Measurements from ENCODE around the gene BCKDHA.
"Not testable (repeated sequence)": the region's sequence is repeated elsewhere in the genome, so short reads cannot be mapped to it uniquely, and the experiment has no call there.

Gene BCKDHA

DNA sequence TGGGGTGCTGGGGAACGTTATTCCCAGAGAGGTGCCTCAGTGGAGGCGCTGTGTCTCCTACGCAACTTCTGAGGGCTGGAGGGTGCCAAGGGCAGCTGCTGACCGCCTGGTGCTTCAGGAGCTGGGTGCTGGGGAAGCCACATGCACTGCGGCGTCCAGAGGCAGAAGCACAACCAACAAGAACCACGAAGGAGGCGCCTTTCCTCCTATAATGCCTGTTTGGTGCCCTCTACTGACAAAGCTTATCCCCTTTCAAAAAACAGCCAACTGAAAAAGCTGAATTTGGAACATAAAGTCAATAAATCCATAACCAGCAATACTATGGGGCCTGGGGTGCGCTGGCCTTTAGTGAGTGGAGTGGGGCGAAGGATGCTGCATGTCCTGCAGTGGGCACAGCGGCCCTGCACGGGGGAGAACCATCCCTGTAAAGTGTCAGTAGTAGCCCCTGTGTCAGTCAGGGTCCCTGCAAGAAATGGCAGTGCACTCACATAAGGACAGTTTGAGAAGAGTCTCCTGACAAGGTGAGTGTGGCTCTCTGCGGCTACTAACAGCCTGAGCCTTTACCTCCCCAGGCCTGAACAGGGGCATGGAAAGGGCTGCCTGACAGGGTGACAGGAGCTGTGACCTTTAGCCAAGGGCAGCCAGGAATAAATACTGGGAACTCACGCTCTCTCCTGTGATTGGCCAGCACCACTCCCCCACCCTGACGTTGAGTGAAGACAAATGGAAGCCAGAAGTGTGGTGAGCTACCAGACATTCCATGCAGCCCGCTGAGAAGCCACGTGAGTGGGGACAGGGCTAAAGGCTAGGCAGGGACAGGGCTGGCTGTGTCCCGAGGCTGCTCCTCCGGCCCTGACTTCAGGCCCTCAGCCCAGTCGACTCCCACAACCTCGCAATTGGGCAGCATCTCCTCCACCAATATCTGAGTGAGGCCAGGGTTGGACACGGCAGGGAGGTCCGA lies 34.1 kb downstream of the BCKDHA start:
- no peak for DNase-seq (ENCODE audit: extremely low spot score)
- no peak for TF ChIP-seq SP1 (IDR thresholded peaks at IDR 0.05)
- no peak for TF ChIP-seq HDGF (IDR thresholded peaks at IDR 0.05; ENCODE audit: borderline replicate concordance)
- TF ChIP-seq FOXM1 (IDR thresholded peaks at IDR 0.05; ENCODE audit: borderline replicate concordance), result no peak
- TF ChIP-seq BHLHE40 (IDR thresholded peaks at IDR 0.05; ENCODE audit: borderline replicate concordance), result no peak
- no peak for TF ChIP-seq ELF4 (IDR thresholded peaks at IDR 0.05)
- no peak for TF ChIP-seq ARNT (IDR thresholded peaks at IDR 0.05)
- TF ChIP-seq, protein P1, sequence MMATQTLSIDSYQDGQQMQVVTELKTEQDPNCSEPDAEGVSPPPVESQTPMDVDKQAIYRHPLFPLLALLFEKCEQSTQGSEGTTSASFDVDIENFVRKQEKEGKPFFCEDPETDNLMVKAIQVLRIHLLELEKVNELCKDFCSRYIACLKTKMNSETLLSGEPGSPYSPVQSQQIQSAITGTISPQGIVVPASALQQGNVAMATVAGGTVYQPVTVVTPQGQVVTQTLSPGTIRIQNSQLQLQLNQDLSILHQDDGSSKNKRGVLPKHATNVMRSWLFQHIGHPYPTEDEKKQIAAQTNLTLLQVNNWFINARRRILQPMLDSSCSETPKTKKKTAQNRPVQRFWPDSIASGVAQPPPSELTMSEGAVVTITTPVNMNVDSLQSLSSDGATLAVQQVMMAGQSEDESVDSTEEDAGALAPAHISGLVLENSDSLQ (IDR thresholded peaks at IDR 0.05), result no peak
- no peak for TF ChIP-seq SUZ12 (IDR thresholded peaks at IDR 0.05)
- TF ChIP-seq NFRKB (IDR thresholded peaks at IDR 0.05), result no peak
- no peak for TF ChIP-seq LEF1 (IDR thresholded peaks at IDR 0.05; ENCODE audit: borderline replicate concordance)
- no peak for TF ChIP-seq TARDBP (IDR thresholded peaks at IDR 0.05)
- TF ChIP-seq FOXA1 (IDR thresholded peaks at IDR 0.05), result no peak
- TF ChIP-seq CTBP1 (IDR thresholded peaks at IDR 0.05; ENCODE audit: borderline replicate concordance), result no peak
- TF ChIP-seq ZNF384 (IDR thresholded peaks at IDR 0.05), result no peak
- TF ChIP-seq FOXK2 (IDR thresholded peaks at IDR 0.05), result no peak
- no peak for TF ChIP-seq L3MBTL2 (conservative IDR thresholded peaks at IDR 0.05)
- CTCF ChIA-PET, result interaction anchor here (0.6 to 0.8 kb wide), 2 partner anchors 16 to 24 kb away, joined by 3 to 4 read pairs; no protein-coding TSS in a partner anchor
- POLR2A ChIA-PET, result interaction anchor here (1.0 to 1.3 kb wide), 2 partner anchors 8 kb away, joined by 3 to 4 read pairs; partner anchors contain the start of gene DMAC2

DNA sequence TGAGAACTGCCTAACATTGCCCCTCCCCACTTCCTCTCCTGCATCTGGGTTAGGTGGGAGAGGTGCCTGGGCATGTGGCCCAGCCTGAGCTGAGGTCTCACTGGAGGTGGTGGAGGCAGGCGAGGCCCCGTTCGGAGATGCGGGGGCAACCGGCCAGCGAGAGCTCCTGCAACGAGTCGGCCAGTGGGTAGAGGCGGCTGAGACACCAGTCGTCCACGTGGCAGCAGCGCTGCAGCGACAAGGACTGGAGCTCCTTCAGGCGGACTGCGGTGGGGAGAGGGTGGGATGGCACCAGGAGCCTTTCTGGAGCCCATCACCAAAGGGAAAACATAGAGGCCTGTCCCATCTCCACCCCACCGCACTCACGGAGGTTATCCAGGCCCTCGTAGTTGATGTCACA lies 35.6 kb downstream of the BCKDHA start:
- ChIA-PET CTCF (no interaction called here), POLR2A (no interaction called here)
- TF ChIP-seq ELF4 (IDR thresholded peaks at IDR 0.05) (no peak), TARDBP (IDR thresholded peaks at IDR 0.05) (no peak)
- no peak for DNase-seq (ENCODE audit: extremely low spot score)

DNA sequence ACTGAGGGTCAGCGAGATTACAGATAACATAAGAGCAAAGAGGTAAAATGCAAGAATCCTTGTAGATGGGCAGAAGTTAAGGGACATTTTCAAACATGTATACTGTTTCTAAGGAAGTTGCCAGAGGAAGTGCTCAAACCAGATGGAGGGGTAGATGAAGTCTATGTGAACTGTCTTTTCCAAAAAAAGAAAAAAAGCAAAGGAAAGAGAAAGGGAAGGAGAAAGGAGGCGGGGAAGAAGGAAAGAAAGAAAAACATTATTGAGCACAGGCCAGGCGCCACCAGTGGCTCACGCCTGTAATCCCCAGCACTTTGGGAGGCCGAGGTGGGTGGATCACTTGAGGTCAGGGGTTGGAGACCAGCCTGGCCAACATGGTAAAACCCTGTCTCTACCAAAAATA lies 36.8 kb downstream of the BCKDHA start:
- POLR2A ChIA-PET, result no interaction called here
- DNase-seq (ENCODE audit: extremely low spot score), result no peak
- CTCF ChIA-PET, result interaction anchor here (0.6 kb wide), 1 partner anchor 15 kb away, joined by 3 read pairs; no protein-coding TSS in a partner anchor
- TF ChIP-seq BHLHE40 (IDR thresholded peaks at IDR 0.05; ENCODE audit: borderline replicate concordance), result no peak
- TF ChIP-seq FOXM1 (IDR thresholded peaks at IDR 0.05; ENCODE audit: borderline replicate concordance), result no peak
- TF ChIP-seq TARDBP (IDR thresholded peaks at IDR 0.05), result no peak
- TF ChIP-seq NFRKB (IDR thresholded peaks at IDR 0.05), result no peak
- no peak for TF ChIP-seq ARNT (IDR thresholded peaks at IDR 0.05)
- TF ChIP-seq, protein P1 (IDR thresholded peaks at IDR 0.05), result no peak
- TF ChIP-seq SP1 (IDR thresholded peaks at IDR 0.05), result no peak
- no peak for TF ChIP-seq FOXK2 (IDR thresholded peaks at IDR 0.05)
- TF ChIP-seq SUZ12 (IDR thresholded peaks at IDR 0.05), result no peak
- TF ChIP-seq CTBP1 (IDR thresholded peaks at IDR 0.05; ENCODE audit: borderline replicate concordance), result no peak
- no peak for TF ChIP-seq LEF1 (IDR thresholded peaks at IDR 0.05; ENCODE audit: borderline replicate concordance)
- no peak for TF ChIP-seq HDGF (IDR thresholded peaks at IDR 0.05; ENCODE audit: borderline replicate concordance)

DNA sequence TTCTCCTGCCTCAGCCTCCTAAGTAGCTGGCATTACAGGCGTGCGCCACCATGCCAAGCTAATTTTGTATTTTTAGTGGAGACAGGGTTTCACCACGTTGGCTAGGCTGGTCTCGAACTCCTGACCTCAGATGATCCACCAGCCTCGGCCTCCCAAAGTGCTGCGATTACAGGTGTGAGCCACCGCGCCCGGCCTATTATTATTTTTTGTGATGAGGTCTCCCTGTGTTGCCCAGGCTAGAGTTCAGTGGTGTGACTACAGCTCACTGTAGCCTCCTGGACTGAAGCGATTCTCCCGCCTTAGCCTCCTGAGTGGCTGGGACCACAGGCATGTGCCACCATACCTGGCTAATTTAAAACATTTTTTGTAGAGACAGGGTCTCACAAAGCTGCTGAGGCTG lies 37.8 kb downstream of the BCKDHA start:
- POLR2A ChIA-PET; DNase-seq (ENCODE audit: extremely low spot score); CTCF ChIA-PET: not testable (repeated sequence)

DNA sequence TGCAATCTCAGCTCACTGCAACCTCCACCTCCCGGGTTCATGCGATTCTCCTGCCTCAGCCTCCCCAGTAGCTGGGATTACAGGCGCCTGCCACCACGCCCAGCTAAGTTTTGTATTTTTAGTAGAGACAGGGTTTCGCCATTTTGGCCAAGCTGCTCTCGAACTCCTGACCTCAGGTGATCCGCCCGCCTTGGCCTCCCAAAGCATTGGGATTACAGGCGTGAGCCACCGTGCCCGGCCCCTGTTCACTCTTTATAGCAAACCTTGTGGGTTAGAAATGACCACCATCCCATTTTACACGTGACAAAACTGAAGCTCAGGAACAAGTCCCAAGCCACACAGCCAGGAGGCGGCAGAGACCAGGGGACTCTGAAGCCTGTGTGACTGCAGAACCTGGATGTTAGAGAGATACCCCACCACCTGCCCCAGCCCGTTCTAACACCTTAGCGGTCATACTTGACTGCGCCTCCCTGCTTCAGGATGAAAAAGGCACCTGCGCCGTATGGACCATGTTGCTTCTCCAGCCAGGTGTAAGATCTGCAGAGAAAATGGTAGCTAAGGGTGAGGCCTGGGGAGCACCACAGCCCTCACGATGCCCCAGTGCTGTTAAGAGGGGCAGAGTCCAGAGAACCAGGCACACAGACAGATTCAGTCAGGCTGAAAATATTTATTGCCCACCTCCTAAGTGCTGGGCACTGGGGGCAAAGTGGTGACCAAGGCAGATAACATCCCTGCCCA lies 38.5 kb downstream of the BCKDHA start:
- ChIA-PET POLR2A (no interaction called here), CTCF (no interaction called here)
- TF ChIP-seq ARNT (IDR thresholded peaks at IDR 0.05), result no peak
- TF ChIP-seq CTBP1 (IDR thresholded peaks at IDR 0.05; ENCODE audit: borderline replicate concordance), result no peak
- no peak for TF ChIP-seq NFRKB (IDR thresholded peaks at IDR 0.05)
- TF ChIP-seq BHLHE40 (IDR thresholded peaks at IDR 0.05; ENCODE audit: borderline replicate concordance), result no peak
- TF ChIP-seq LEF1 (IDR thresholded peaks at IDR 0.05; ENCODE audit: borderline replicate concordance), result no peak
- no peak for TF ChIP-seq FOXA1 (IDR thresholded peaks at IDR 0.05)
- no peak for TF ChIP-seq SP1 (IDR thresholded peaks at IDR 0.05)
- TF ChIP-seq, protein P1 (IDR thresholded peaks at IDR 0.05), result no peak
- TF ChIP-seq TARDBP (IDR thresholded peaks at IDR 0.05), result no peak
- TF ChIP-seq FOXK2 (IDR thresholded peaks at IDR 0.05), result no peak
- TF ChIP-seq HDGF (IDR thresholded peaks at IDR 0.05; ENCODE audit: borderline replicate concordance), result no peak
- no peak for TF ChIP-seq ZNF384 (IDR thresholded peaks at IDR 0.05)
- TF ChIP-seq ELF4 (IDR thresholded peaks at IDR 0.05), result no peak
- no peak for TF ChIP-seq FOXM1 (IDR thresholded peaks at IDR 0.05; ENCODE audit: borderline replicate concordance)
- TF ChIP-seq SUZ12 (IDR thresholded peaks at IDR 0.05), result no peak
- no peak for TF ChIP-seq L3MBTL2 (conservative IDR thresholded peaks at IDR 0.05)
- DNase-seq (ENCODE audit: extremely low spot score), result no peak

DNA sequence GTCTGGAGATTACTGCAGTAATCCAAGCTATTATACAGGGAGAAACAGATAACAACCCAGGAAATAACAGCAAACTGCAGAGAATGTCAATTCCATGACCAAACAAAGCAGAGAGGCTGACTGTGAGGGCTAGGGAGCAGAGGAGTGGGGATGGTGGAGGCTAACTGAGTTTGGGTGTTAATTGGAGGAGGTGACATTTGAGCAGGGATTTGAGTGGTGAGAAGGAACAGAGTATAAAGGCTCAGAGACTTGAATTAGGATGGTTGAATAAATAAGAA lies 39.0 kb downstream of the BCKDHA start:
- TF ChIP-seq FOXK2 (IDR thresholded peaks at IDR 0.05) (no peak), ZNF384 (IDR thresholded peaks at IDR 0.05) (no peak), TARDBP (IDR thresholded peaks at IDR 0.05) (no peak), SUZ12 (IDR thresholded peaks at IDR 0.05) (no peak), NFRKB (IDR thresholded peaks at IDR 0.05) (no peak), FOXM1 (IDR thresholded peaks at IDR 0.05; ENCODE audit: borderline replicate concordance) (no peak), ELF4 (IDR thresholded peaks at IDR 0.05) (no peak), LEF1 (IDR thresholded peaks at IDR 0.05; ENCODE audit: borderline replicate concordance) (no peak), FOXA1 (IDR thresholded peaks at IDR 0.05) (no peak), CTBP1 (IDR thresholded peaks at IDR 0.05; ENCODE audit: borderline replicate concordance) (no peak), ARNT (IDR thresholded peaks at IDR 0.05) (no peak), SP1 (IDR thresholded peaks at IDR 0.05) (no peak), HDGF (IDR thresholded peaks at IDR 0.05; ENCODE audit: borderline replicate concordance) (no peak), BHLHE40 (IDR thresholded peaks at IDR 0.05; ENCODE audit: borderline replicate concordance) (no peak), L3MBTL2 (conservative IDR thresholded peaks at IDR 0.05) (no peak)
- TF ChIP-seq, protein P1 (IDR thresholded peaks at IDR 0.05), result no peak
- ChIA-PET POLR2A (no interaction called here), CTCF (no interaction called here)
- no peak for DNase-seq (ENCODE audit: extremely low spot score)
